ENCODE data around the gene GRIN3A.

Gene GRIN3A

GRCh38 chr9:101652601-101653175 is 85.8 kb downstream of the GRIN3A start:
- DNase-seq (ENCODE audit: low read depth): no peak
- no peak overlapping the region for H3K4me3 ChIP-seq (ENCODE audit: low read depth, low read length)
- no peak for TF ChIP-seq CTCF (IDR thresholded peaks at IDR 0.05; ENCODE audit: low read depth, low read length, missing control alignments)

GRCh38 chr9:101650142-101650541 is 88.3 kb downstream of the GRIN3A start:
- no peak for TF ChIP-seq CTCF (IDR thresholded peaks at IDR 0.05; ENCODE audit: low read depth, low read length, missing control alignments)
- no peak overlapping the region for H3K4me3 ChIP-seq (ENCODE audit: low read depth, low read length)
- no peak for DNase-seq (ENCODE audit: low read depth)

- TF ChIP-seq CTCF (IDR thresholded peaks at IDR 0.05; ENCODE audit: low read depth, low read length, missing control alignments): no peak
- no peak for DNase-seq (ENCODE audit: low read depth)
- no peak overlapping the region for H3K4me3 ChIP-seq (ENCODE audit: low read depth, low read length)
Observed at GRCh38 chr9:101648493-101648892, 90.0 kb downstream of the GRIN3A start.

- no peak overlapping the region for H3K4me3 ChIP-seq (ENCODE audit: low read depth, low read length)
- TF ChIP-seq CTCF (IDR thresholded peaks at IDR 0.05; ENCODE audit: low read depth, low read length, missing control alignments): no peak
- DNase-seq (ENCODE audit: low read depth): no peak
Observed at GRCh38 chr9:101639785-101640665, 98.4 kb downstream of the GRIN3A start.

GRCh38 chr9:101639311-101639710 is 99.1 kb downstream of the GRIN3A start:
- no peak overlapping the region for H3K4me3 ChIP-seq (ENCODE audit: low read depth, low read length)
- TF ChIP-seq CTCF (IDR thresholded peaks at IDR 0.05; ENCODE audit: low read depth, low read length, missing control alignments): no peak
- DNase-seq (ENCODE audit: low read depth): no peak

GRCh38 chr9:101636247-101636646 is 102.2 kb downstream of the GRIN3A start:
- no peak for DNase-seq (ENCODE audit: low read depth)
- no peak for TF ChIP-seq CTCF (IDR thresholded peaks at IDR 0.05; ENCODE audit: low read depth, low read length, missing control alignments)
- H3K4me3 ChIP-seq (ENCODE audit: low read depth, low read length): no peak overlapping the region
